ENCODE results near the gene SLC31A2.

The SLC31A2 gene

DNA sequence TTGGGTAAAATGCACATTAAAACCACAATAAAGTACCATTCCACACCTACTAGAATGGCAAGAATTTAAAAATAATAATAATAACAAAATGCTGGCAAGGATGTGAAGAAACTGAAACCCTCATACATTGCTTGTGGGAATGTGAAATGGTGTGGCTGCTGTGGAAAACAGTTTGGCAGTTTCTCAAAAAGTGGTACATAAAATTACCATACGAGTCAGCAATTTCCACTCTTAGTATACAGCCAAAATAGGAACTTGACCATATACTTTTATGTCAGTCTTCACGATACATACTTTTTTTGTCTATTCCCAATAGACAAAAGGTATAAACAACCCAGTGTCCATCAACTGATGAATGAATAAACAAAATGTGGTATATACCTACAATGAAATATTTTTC, 54.6 kb downstream of the SLC31A2 start:
- H4K20me1 ChIP-seq (ENCODE audit: low read depth, low read length): no peaks in the 10 kb centered on the region
- H3K9me3 ChIP-seq (ENCODE audit: insufficient read depth, low read length): no peaks in the 10 kb centered on the region
- H3K79me2 ChIP-seq (ENCODE audit: insufficient read depth, low read length): no peaks in the 10 kb centered on the region
- no peak overlapping the region for H3K4me3 ChIP-seq (ENCODE audit: insufficient read depth, low read length, poor library complexity, severe bottlenecking)
- no peaks in the 10 kb centered on the region for H3K9me2 ChIP-seq (replicated peaks; ENCODE audit: insufficient read depth, low read length)
- no peak overlapping the region for H2AFZ ChIP-seq (ENCODE audit: low read depth, low read length, severe bottlenecking)
- TF ChIP-seq, protein P1, sequence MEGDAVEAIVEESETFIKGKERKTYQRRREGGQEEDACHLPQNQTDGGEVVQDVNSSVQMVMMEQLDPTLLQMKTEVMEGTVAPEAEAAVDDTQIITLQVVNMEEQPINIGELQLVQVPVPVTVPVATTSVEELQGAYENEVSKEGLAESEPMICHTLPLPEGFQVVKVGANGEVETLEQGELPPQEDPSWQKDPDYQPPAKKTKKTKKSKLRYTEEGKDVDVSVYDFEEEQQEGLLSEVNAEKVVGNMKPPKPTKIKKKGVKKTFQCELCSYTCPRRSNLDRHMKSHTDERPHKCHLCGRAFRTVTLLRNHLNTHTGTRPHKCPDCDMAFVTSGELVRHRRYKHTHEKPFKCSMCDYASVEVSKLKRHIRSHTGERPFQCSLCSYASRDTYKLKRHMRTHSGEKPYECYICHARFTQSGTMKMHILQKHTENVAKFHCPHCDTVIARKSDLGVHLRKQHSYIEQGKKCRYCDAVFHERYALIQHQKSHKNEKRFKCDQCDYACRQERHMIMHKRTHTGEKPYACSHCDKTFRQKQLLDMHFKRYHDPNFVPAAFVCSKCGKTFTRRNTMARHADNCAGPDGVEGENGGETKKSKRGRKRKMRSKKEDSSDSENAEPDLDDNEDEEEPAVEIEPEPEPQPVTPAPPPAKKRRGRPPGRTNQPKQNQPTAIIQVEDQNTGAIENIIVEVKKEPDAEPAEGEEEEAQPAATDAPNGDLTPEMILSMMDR (IDR thresholded peaks at IDR 0.05; ENCODE audit: insufficient read depth, low read length, poor library complexity, severe bottlenecking): no peak
- no peak for TF ChIP-seq EZH2phosphoT487 (conservative IDR thresholded peaks at IDR 0.05; ENCODE audit: low read length)
- H3K27ac ChIP-seq (ENCODE audit: low read depth, low read length): no peak overlapping the region
- H3K27me3 ChIP-seq (ENCODE audit: low read length): no peaks in the 10 kb centered on the region
- H3K4me2 ChIP-seq (ENCODE audit: low read depth, low read length, poor library complexity, severe bottlenecking): no peak overlapping the region
- no peak overlapping the region for H3K9ac ChIP-seq (ENCODE audit: low read length)
- no peaks in the 10 kb centered on the region for H3F3A ChIP-seq (ENCODE audit: insufficient read depth)
- H3K36me3 ChIP-seq (ENCODE audit: low read length): peaks cover 44% of the 10 kb centered on the region; the same call in 1 of the 2 replicates

DNA sequence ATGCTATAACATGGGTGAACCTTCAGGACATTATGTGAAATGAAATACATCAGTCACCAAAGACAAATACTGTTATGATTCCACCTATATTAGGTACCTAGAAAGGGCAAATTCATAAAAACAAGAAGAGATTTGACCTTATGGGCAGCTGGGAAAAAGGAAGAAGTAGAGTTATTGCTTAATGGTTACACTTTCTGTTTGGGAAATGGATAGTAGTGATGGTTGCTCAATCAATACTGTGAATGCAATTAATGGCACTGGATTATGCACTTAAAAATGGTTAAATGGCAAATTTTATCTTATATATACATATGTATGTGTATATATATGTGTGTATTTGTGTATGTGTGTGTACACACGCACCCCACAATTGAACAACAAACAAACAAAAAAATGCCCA, 55.1 kb downstream of the SLC31A2 start:
- Histone ChIP-seq H3K4me3 (ENCODE audit: insufficient read depth, low read length, poor library complexity, severe bottlenecking) (no peak overlapping the region), H3K27me3 (ENCODE audit: low read length) (no peaks in the 10 kb centered on the region)
- TF ChIP-seq, protein P1 (IDR thresholded peaks at IDR 0.05; ENCODE audit: insufficient read depth, low read length, poor library complexity, severe bottlenecking): no peak
- TF ChIP-seq EZH2phosphoT487 (conservative IDR thresholded peaks at IDR 0.05; ENCODE audit: low read length): no peak

DNA sequence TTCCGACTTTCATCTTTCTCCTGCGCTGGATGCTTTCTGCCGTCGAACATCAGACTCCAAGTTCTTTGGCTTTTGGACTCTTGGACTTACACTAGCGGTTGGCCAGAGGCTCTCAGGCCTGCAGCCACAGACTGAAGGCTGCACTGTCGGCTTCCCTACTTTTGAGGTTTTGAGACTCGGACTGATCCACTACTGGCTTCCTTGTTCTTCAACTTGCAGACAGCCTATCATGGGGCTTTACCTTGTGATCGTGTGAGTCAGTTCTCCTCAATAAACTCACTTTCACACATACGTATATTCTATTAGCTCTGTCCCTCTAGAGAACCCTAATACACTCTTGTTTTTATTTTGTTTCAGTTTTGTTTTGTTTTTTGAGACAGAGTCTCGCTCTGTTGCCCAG, 60.0 kb downstream of the SLC31A2 start:
- H3K36me3 ChIP-seq (ENCODE audit: low read length): peaks cover 20% of the 10 kb centered on the region; the same call in 1 of the 2 replicates
- H3K9me3 ChIP-seq (ENCODE audit: insufficient read depth, low read length): no peaks in the 10 kb centered on the region
- H3K27ac ChIP-seq (ENCODE audit: low read depth, low read length): no peak overlapping the region
- H3K4me3 ChIP-seq (ENCODE audit: insufficient read depth, low read length, poor library complexity, severe bottlenecking): no peak overlapping the region
- H3K9ac ChIP-seq (ENCODE audit: low read length): no peak overlapping the region
- no peak overlapping the region for H3K4me2 ChIP-seq (ENCODE audit: low read depth, low read length, poor library complexity, severe bottlenecking)
- H3K27me3 ChIP-seq (ENCODE audit: low read length): no peaks in the 10 kb centered on the region
- H4K20me1 ChIP-seq (ENCODE audit: low read depth, low read length): peaks cover 7% of the 10 kb centered on the region; the same call in 1 of the 2 replicates
- TF ChIP-seq EZH2phosphoT487 (conservative IDR thresholded peaks at IDR 0.05; ENCODE audit: low read length): no peak
- TF ChIP-seq, protein P1 (IDR thresholded peaks at IDR 0.05; ENCODE audit: insufficient read depth, low read length, poor library complexity, severe bottlenecking): no peak
- peaks cover 33% of the 10 kb centered on the region for H3K79me2 ChIP-seq (ENCODE audit: insufficient read depth, low read length)
- no peaks in the 10 kb centered on the region for H3F3A ChIP-seq (ENCODE audit: insufficient read depth)
- no peak overlapping the region for H2AFZ ChIP-seq (ENCODE audit: low read depth, low read length, severe bottlenecking)
- no peaks in the 10 kb centered on the region for H3K9me2 ChIP-seq (replicated peaks; ENCODE audit: insufficient read depth, low read length)

More for the DNA sequence above, 55.1 kb downstream of the SLC31A2 start:
- Histone ChIP-seq H3K79me2 (ENCODE audit: insufficient read depth, low read length) (no peaks in the 10 kb centered on the region), H2AFZ (ENCODE audit: low read depth, low read length, severe bottlenecking) (no peak overlapping the region), H4K20me1 (ENCODE audit: low read depth, low read length) (no peaks in the 10 kb centered on the region), H3K9ac (ENCODE audit: low read length) (no peak overlapping the region), H3K9me3 (ENCODE audit: insufficient read depth, low read length) (no peaks in the 10 kb centered on the region), H3K4me2 (ENCODE audit: low read depth, low read length, poor library complexity, severe bottlenecking) (no peak overlapping the region), H3K27ac (ENCODE audit: low read depth, low read length) (no peak overlapping the region), H3F3A (ENCODE audit: insufficient read depth) (no peaks in the 10 kb centered on the region), H3K36me3 (ENCODE audit: low read length) (peaks cover 44% of the 10 kb centered on the region; the same call in 1 of the 2 replicates), H3K9me2 (replicated peaks; ENCODE audit: insufficient read depth, low read length) (no peaks in the 10 kb centered on the region)

All from SU-DHL-6 (cell line).